Measurements from ENCODE around the gene SLC26A5.

SLC26A5 gene

GRCh38 chr7:103381280-103382031 lies 64.6 kb downstream of the SLC26A5 start:
- Histone ChIP-seq H3K4me1 (ENCODE audit: control insufficient read depth, insufficient read depth, low read length, unreplicated experiment) (peaks cover 6% of the 10 kb centered on the region), H3K27ac (ENCODE audit: low read depth, low read length) (no peak overlapping the region)

GRCh38 chr7:103380395-103381191 lies 65.4 kb downstream of the SLC26A5 start:
- H3K4me1 ChIP-seq (ENCODE audit: control insufficient read depth, insufficient read depth, low read length, unreplicated experiment), result peaks cover 6% of the 10 kb centered on the region

More at GRCh38 chr7:103381280-103382031, 64.6 kb downstream of the SLC26A5 start:
- Histone ChIP-seq H3K79me2 (ENCODE audit: control insufficient read depth, insufficient read depth, low read length, unreplicated experiment) (no peaks in the 10 kb centered on the region), H3K4me3 (ENCODE audit: low read depth, low read length) (no peak overlapping the region), H2AFZ (ENCODE audit: low read length, unreplicated experiment) (no peak overlapping the region), H3K36me3 (ENCODE audit: insufficient read depth, low read length) (no peaks in the 10 kb centered on the region), H3K27me3 (ENCODE audit: insufficient read depth, low read length) (no peaks in the 10 kb centered on the region)

GRCh38 chr7:103379270-103379975 lies 66.6 kb downstream of the SLC26A5 start:
- no peaks in the 10 kb centered on the region for H3K27me3 ChIP-seq (ENCODE audit: insufficient read depth, low read length)
- peak overlapping the region; percentile 55 for H2AFZ ChIP-seq (ENCODE audit: low read length, unreplicated experiment)
- no peaks in the 10 kb centered on the region for H3K79me2 ChIP-seq (ENCODE audit: control insufficient read depth, insufficient read depth, low read length, unreplicated experiment)
- peak overlapping the region; percentile 46 for H3K4me3 ChIP-seq (ENCODE audit: low read depth, low read length)
- no peak overlapping the region for H3K27ac ChIP-seq (ENCODE audit: low read depth, low read length)
- H3K36me3 ChIP-seq (ENCODE audit: insufficient read depth, low read length), result no peaks in the 10 kb centered on the region
- peaks cover 6% of the 10 kb centered on the region for H3K4me1 ChIP-seq (ENCODE audit: control insufficient read depth, insufficient read depth, low read length, unreplicated experiment)

More at GRCh38 chr7:103380395-103381191, 65.4 kb downstream of the SLC26A5 start:
- H3K79me2 ChIP-seq (ENCODE audit: control insufficient read depth, insufficient read depth, low read length, unreplicated experiment), result no peaks in the 10 kb centered on the region
- H3K4me3 ChIP-seq (ENCODE audit: low read depth, low read length), result no peak overlapping the region
- H3K27me3 ChIP-seq (ENCODE audit: insufficient read depth, low read length), result no peaks in the 10 kb centered on the region
- H3K36me3 ChIP-seq (ENCODE audit: insufficient read depth, low read length), result no peaks in the 10 kb centered on the region
- no peak overlapping the region for H3K27ac ChIP-seq (ENCODE audit: low read depth, low read length)
- H2AFZ ChIP-seq (ENCODE audit: low read length, unreplicated experiment), result no peak overlapping the region

- no peak overlapping the region for H3K4me3 ChIP-seq (ENCODE audit: low read depth, low read length)
- no peaks in the 10 kb centered on the region for H3K79me2 ChIP-seq (ENCODE audit: control insufficient read depth, insufficient read depth, low read length, unreplicated experiment)
- H3K27ac ChIP-seq (ENCODE audit: low read depth, low read length), result no peak overlapping the region
- no peaks in the 10 kb centered on the region for H3K27me3 ChIP-seq (ENCODE audit: insufficient read depth, low read length)
- H3K36me3 ChIP-seq (ENCODE audit: insufficient read depth, low read length), result peaks cover 10% of the 10 kb centered on the region
- no peaks in the 10 kb centered on the region for H3K4me1 ChIP-seq (ENCODE audit: control insufficient read depth, insufficient read depth, low read length, unreplicated experiment)
- H2AFZ ChIP-seq (ENCODE audit: low read length, unreplicated experiment), result no peak overlapping the region
These were observed 72.0 kb downstream of the SLC26A5 start for GRCh38 chr7:103373866-103374643.

GRCh38 chr7:103369432-103369831 lies 76.6 kb downstream of the SLC26A5 start:
- Histone ChIP-seq H2AFZ (ENCODE audit: low read length, unreplicated experiment) (no peak overlapping the region), H3K4me1 (ENCODE audit: control insufficient read depth, insufficient read depth, low read length, unreplicated experiment) (no peaks in the 10 kb centered on the region), H3K4me3 (ENCODE audit: low read depth, low read length) (no peak overlapping the region), H3K27ac (ENCODE audit: low read depth, low read length) (no peak overlapping the region), H3K27me3 (ENCODE audit: insufficient read depth, low read length) (no peaks in the 10 kb centered on the region), H3K36me3 (ENCODE audit: insufficient read depth, low read length) (peaks cover 38% of the 10 kb centered on the region), H3K79me2 (ENCODE audit: control insufficient read depth, insufficient read depth, low read length, unreplicated experiment) (no peaks in the 10 kb centered on the region)

- H3K27ac ChIP-seq (ENCODE audit: low read depth, low read length), result no peak overlapping the region
- H3K4me1 ChIP-seq (ENCODE audit: control insufficient read depth, insufficient read depth, low read length, unreplicated experiment), result peaks cover 21% of the 10 kb centered on the region
- peaks cover 8% of the 10 kb centered on the region; the same call in 1 of the 2 replicates for H3K36me3 ChIP-seq (ENCODE audit: insufficient read depth, low read length)
- peak overlapping the region; percentile 96 for H3K4me3 ChIP-seq (ENCODE audit: low read depth, low read length)
- H3K27me3 ChIP-seq (ENCODE audit: insufficient read depth, low read length), result no peaks in the 10 kb centered on the region
- no peak overlapping the region for H2AFZ ChIP-seq (ENCODE audit: low read length, unreplicated experiment)
- peaks cover 72% of the 10 kb centered on the region for H3K79me2 ChIP-seq (ENCODE audit: control insufficient read depth, insufficient read depth, low read length, unreplicated experiment)
These were observed 96.2 kb downstream of the SLC26A5 start for GRCh38 chr7:103349805-103350204.

GRCh38 chr7:103348959-103349358 lies 97.0 kb downstream of the SLC26A5 start:
- H3K4me3 ChIP-seq (ENCODE audit: low read depth, low read length), result peak overlapping the region; percentile 96
- no peak overlapping the region for H3K27ac ChIP-seq (ENCODE audit: low read depth, low read length)
- H3K79me2 ChIP-seq (ENCODE audit: control insufficient read depth, insufficient read depth, low read length, unreplicated experiment), result peaks cover 76% of the 10 kb centered on the region
- peaks cover 8% of the 10 kb centered on the region; the same call in 1 of the 2 replicates for H3K36me3 ChIP-seq (ENCODE audit: insufficient read depth, low read length)
- H3K27me3 ChIP-seq (ENCODE audit: insufficient read depth, low read length), result no peaks in the 10 kb centered on the region
- H3K4me1 ChIP-seq (ENCODE audit: control insufficient read depth, insufficient read depth, low read length, unreplicated experiment), result peaks cover 21% of the 10 kb centered on the region
- no peak overlapping the region for H2AFZ ChIP-seq (ENCODE audit: low read length, unreplicated experiment)

DNA sequence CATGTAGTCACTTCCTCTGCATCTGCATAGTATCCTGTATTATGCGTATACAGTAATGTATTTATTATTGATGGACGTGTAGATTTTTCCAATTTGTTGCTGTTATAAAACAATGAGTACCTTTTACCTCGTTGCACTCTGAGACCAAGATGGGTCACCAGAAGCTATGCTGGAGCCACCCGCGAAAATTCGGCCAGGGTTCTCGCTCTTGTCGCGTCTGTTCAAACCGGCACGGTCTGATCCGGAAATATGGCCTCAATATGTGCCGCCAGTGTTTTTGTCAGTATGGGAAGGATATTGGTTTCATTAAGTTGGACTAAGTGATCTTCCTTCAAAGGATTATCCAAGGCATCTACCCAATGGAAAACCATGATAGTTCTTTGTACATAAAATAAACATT lies 97.6 kb downstream of the SLC26A5 start:
- no peak overlapping the region for H2AFZ ChIP-seq (ENCODE audit: low read length, unreplicated experiment)
- H3K27ac ChIP-seq (ENCODE audit: low read depth, low read length), result no peak overlapping the region
- H3K4me1 ChIP-seq (ENCODE audit: control insufficient read depth, insufficient read depth, low read length, unreplicated experiment), result peaks cover 22% of the 10 kb centered on the region
- peaks cover 8% of the 10 kb centered on the region; the same call in 1 of the 2 replicates for H3K36me3 ChIP-seq (ENCODE audit: insufficient read depth, low read length)
- H3K79me2 ChIP-seq (ENCODE audit: control insufficient read depth, insufficient read depth, low read length, unreplicated experiment), result peaks cover 80% of the 10 kb centered on the region
- peak overlapping the region; percentile 96 for H3K4me3 ChIP-seq (ENCODE audit: low read depth, low read length)
- H3K27me3 ChIP-seq (ENCODE audit: insufficient read depth, low read length), result no peaks in the 10 kb centered on the region

- Histone ChIP-seq H3K79me2 (ENCODE audit: control insufficient read depth, insufficient read depth, low read length, unreplicated experiment) (peaks cover 80% of the 10 kb centered on the region), H3K4me3 (ENCODE audit: low read depth, low read length) (peak within 1 kb of the TSS; percentile 96), H2AFZ (ENCODE audit: low read length, unreplicated experiment) (peak within 1 kb of the TSS; percentile 91), H3K4me1 (ENCODE audit: control insufficient read depth, insufficient read depth, low read length, unreplicated experiment) (peaks cover 29% of the 10 kb centered on the region), H3K36me3 (ENCODE audit: insufficient read depth, low read length) (peaks cover 3% of the 10 kb centered on the region; the same call in 1 of the 2 replicates), H3K27ac (ENCODE audit: low read depth, low read length) (peak within 1 kb of the TSS; percentile 93), H3K27me3 (ENCODE audit: insufficient read depth, low read length) (no peaks in the 10 kb centered on the region)
These were observed 98.3 kb downstream of the SLC26A5 start, which contains the start of gene PSMC2 for GRCh38 chr7:103347507-103348267. Gene PSMC2 (plus strand): TSS chr7:103347643. CDS start chr7:103347712, 69 bp downstream.
